Lung microvascular endothelial cell (primary cell): ENCODE measurements around the gene ADGRG1. TPM values are rescaled to one million over a fixed set of nuclear protein-coding genes. Genes with fewer than 3 reads are reported as not detected.
"Not testable (repeated sequence)": the region's sequence is repeated elsewhere in the genome, so short reads cannot be mapped to it uniquely, and the experiment has no call there.

Source experiments
- DNase-seq, 2 donors: peaks; one replicate each; pipeline versions ENCODE4 v3.0.0 to v3.0.0-alpha.2; 2010; ENCODE audit warnings: low read depth in 2 of 2
- total RNA-seq: library from RNA; depleted of rRNA; stranded (reverse); fragments of >200 nt; gene quantifications from 2 replicates; pipeline ENCODE4 v1.2.1, GENCODE V29; 2014

Gene ADGRG1
- total RNA-seq, 1 donor from 2014 or later: 1.4 TPM

- DNase-seq: no peak
Measured at GRCh38 chr16:57666353-57667047, 38.1 kb downstream of the ADGRG1 start.

- peak in 1 of 2 donors; percentile 59 for DNase-seq
Measured at GRCh38 chr16:57667048-57667525, 38.7 kb downstream of the ADGRG1 start.

GRCh38 chr16:57667526-57668262, 39.3 kb downstream of the ADGRG1 start:
- peak; percentile 24 to 91 for DNase-seq

GRCh38 chr16:57668263-57668571, 39.8 kb downstream of the ADGRG1 start, which contains the start of gene ADGRG3:
ADGRG3 (plus strand) TSS chr16:57668306; CDS start chr16:57668348, 42 bp downstream.
- no peak for DNase-seq

- DNase-seq: no peak
Measured at GRCh38 chr16:57668630-57669475, 40.4 kb downstream of the ADGRG1 start.

DNA sequence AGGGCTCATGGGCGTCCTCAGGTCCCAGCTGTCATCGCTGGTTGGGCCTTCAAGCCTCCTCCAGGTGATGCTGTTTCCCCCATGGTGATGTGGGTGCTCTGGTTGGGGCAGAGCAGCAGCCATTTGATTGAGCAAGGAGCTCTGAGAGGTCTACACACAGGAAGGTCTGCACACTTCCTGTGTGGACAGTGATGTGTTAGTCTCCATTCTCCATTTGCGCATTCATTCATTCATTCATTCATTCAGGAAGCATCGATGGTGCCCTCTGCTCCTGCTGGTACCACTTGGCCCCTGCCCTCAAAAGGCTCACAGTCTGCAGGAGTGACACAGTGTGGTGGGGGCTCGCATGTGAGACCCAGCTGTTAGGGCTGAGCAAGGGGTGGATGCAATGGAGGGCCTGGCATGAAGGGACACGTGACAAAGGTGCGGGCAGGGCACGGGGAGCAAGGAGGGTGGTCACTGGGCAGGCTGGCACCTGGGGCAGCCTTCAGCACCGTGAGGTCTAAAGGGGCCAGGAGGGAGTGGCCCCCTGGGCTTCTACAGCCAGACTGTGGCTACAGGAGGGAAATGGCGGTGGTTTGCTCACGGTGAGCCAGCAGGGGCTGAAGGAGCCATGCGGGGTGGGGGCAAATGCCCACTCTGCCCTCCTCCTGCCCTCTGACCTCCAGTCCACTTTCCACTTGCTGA, 41.2 kb downstream of the ADGRG1 start:
- DNase-seq: no peak

DNA sequence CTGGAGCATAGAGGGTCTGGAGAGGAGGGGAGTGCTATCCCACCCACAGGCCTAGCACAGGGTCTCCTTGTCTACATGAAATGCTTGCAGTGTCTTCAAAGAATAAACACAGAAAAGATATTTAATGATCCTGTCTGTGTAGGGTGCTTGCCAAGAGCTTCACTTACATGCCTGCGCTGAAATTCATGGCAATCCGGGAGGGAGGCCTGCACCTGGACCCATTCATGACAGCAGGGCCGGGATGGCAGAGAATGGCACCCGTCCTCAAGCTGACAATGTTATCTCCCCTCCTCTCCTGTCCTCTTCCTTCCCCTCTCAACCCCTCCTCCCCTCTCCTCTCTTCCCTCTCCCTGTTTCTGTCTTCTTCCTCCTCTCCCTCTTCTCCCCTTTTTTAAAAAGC, 41.8 kb downstream of the ADGRG1 start:
- DNase-seq: no peak

DNA sequence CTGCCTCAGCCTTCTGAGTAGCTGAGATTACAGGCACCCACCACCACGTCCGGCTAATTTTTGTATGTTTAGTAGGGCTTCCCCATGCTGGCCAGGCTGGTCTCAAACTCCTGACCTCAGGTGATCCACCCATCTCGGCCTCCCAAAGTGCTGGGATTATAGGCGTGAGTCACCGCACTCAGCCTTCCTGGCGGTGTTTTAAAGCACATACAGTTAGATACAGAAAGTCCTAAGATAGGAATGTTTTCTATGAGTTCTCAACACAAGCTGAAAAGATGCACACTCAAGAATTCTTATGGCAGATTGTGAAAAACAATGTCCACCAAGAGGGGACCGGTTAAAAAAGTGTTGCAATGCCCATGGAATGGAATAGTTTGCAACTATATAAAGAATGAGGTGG, 43.0 kb downstream of the ADGRG1 start:
- DNase-seq: not testable (repeated sequence)

GRCh38 chr16:57672416-57672815, 44.0 kb downstream of the ADGRG1 start:
- DNase-seq: no peak

DNA sequence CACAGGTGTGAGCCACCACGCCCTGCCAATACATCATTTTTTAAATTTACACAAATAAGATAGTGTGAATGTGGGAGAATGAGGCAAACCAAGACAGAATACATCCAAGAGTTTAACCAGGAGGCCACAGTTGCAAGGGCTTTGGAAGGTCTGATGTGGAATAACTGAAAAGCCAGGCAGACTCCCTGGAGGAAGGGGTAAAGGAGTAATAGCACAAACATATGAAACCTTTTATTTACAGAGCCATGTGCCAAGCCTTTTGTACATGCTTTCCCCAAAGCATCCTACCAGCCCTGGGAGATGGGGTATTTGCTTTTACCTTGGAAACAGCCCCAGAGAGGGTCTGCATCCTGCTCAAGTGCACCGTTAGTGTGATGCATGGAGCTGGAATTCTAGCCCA, 44.4 kb downstream of the ADGRG1 start:
- DNase-seq: no peak

- DNase-seq: no peak
Measured at GRCh38 chr16:57675741-57676551, 47.5 kb downstream of the ADGRG1 start.

DNA sequence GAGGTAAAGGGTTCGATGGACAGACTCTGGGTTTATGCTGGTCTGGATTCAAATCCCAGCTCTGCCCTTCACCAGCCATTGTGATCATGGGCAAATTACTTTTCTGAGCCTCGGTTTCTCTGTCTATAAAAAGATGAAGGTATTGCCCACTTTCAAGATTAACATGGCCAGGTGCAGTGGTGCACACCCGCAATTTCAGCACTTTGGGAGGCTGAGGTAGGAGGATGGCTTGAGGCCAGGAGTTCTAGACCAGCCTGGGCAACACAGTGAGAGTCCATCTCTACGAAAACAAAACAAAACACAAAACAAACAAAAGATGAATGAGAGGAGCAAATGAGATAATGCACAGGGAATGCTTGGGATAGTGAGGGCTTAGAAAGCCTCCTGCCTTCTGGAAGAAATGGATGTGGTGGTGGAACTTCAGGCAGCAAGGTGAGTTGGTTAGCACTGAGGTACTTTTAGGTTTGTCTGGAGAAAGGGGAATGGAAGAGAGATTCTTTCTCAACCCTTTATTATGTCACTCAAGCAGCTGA, 48.2 kb downstream of the ADGRG1 start:
- DNase-seq: peak in 1 of 2 donors; percentile 55

- peak in 1 of 2 donors; percentile 90 for DNase-seq
Measured at GRCh38 chr16:57677622-57678369, 49.4 kb downstream of the ADGRG1 start.

DNA sequence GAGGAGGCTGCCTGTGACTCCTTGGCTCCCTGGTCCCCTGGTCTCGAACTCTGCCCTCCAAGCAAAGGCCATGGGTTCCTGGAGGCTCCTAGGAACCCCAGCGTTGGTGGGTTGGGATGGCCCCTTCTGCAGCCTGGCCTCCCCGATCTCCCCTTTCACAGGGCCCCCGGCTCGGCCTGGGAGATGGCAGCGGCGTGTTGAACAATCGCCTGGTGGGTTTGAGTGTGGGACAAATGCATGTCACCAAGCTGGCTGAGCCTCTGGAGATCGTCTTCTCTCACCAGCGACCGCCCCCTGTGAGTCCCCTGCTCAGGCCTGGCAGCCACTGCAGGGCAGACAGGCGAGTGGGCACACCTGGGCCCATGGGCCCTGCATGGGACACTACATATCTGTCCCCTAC, 50.6 kb downstream of the ADGRG1 start:
- no peak for DNase-seq

DNA sequence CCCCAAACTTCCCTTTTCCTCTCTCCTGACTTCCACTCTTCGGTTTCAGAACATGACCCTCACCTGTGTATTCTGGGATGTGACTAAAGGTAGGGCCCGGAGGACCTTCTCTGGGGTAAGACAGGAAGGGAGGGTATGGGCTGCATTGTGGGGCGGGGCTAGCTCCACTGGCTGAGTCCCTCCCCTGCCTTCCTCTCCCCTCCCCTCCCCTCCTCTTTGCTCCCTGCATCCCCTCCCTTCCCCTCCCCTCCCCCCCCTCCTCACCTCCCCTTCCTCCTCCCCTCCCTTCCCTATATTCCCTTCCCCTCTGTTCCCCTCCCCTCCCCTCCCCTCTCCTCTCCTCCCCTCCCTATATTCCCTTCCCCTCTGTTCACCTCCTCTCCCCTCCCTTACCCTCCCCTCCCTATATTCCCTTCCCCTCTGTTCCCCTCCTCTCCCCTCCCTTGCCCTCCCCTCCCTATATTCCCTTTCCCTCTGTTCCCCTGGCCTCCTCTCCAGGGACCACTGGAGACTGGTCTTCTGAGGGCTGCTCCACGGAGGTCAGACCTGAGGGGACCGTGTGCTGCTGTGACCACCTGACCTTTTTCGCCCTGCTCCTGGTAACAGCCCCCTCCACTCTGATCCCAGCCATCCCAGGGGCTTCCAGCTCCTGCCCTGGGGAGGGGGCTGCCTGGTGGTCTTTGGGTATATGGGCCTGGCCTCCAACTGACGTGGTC, 51.5 kb downstream of the ADGRG1 start:
- DNase-seq: no peak

DNA sequence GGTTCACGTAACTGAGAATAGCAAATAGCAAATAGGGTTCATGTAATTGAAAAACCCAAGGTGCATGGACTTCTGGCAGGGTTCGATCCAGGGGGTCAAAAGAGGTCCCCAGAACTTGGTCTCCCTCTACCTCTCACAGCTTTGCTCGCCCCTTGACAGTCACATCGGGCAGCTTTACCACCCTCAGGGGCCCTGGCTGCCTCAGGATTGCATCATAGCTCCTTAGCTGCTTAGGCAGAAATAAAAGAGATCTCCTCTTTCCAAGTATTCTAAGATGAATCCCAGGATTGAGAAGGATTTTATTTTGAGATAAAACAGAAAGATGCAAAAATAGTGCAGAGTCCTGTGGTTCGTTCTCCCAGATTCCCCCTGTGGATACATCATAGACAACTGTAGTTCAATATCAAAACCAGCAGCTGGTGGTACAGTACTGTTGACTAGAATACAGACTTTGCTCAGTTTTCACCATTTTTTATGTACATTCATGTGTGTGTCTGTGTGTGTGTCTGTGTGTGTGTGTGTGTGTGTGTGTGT, 52.5 kb downstream of the ADGRG1 start:
- no peak for DNase-seq

GRCh38 chr16:57681950-57682728, 53.7 kb downstream of the ADGRG1 start:
- DNase-seq: no peak
